Kidney (tissue), 14 donors: Measurements from ENCODE around the gene IFNK. TPM values are rescaled to one million over a fixed set of nuclear protein-coding genes. Genes with fewer than 3 reads are reported as not detected.

ENCODE experiments used
- DNase-seq, 5 donors: peaks; one replicate each; pipeline ENCODE4 v3.0.0-alpha.2; 2013 to 2020
- FAIRE-seq: peaks from 2 replicates; lab custom pipeline; 2012; peaks lifted over from hg19 to GRCh38; lab: Jason Lieb, UNC
- H3K27ac ChIP-seq, 2 donors: one replicate each; pipeline ENCODE4 v1.7.0; 2013; ENCODE audit warnings: low read depth in 2 of 2, low read length in 2 of 2, inconsistent platforms in 1 of 2
- H3K27me3 ChIP-seq: one replicate; pipeline ENCODE4 v1.7.1; 2013; ENCODE audit warnings: low read length, inconsistent platforms; ENCODE audit not compliant: control insufficient read depth, insufficient read depth
- H3K36me3 ChIP-seq, 3 donors: one replicate each; pipeline versions ENCODE4 v1.7.0 to v1.7.1; 2013; ENCODE audit warnings: low read length in 3 of 3, control low read depth in 1 of 3, inconsistent platforms in 1 of 3; ENCODE audit not compliant: insufficient read depth in 3 of 3, control insufficient read depth in 2 of 3
- H3K4me1 ChIP-seq, 3 donors: one replicate each; pipeline versions ENCODE4 v1.7.0 to v1.7.1; 2013; ENCODE audit warnings: low read length in 3 of 3, inconsistent platforms in 1 of 3, low read depth in 1 of 3; ENCODE audit not compliant: control insufficient read depth in 2 of 3, insufficient read depth in 2 of 3
- H3K4me3 ChIP-seq, 3 donors: one replicate each; pipeline versions ENCODE4 v1.7.0 to v1.8.1; 2013; ENCODE audit warnings: low read length in 3 of 3, control low read depth in 1 of 3, inconsistent platforms in 1 of 3
- H3K9ac ChIP-seq, 3 donors: one replicate each; pipeline versions ENCODE4 v1.7.0 to v1.7.1; 2013; ENCODE audit warnings: low read length in 3 of 3, control low read depth in 1 of 3, inconsistent platforms in 1 of 3
- H3K9me3 ChIP-seq, 3 donors: one replicate each; pipeline versions ENCODE4 v1.7.0 to v1.7.1; 2013; ENCODE audit warnings: low read length in 3 of 3, control low read depth in 1 of 3, inconsistent platforms in 1 of 3; ENCODE audit not compliant: control insufficient read depth in 2 of 3, insufficient read depth in 1 of 3
- intact Hi-C: fragments of 100-400 bp; cut with DNase I; formaldehyde crosslinking; loops from one replicate; pipeline ENCODE4 v1.11.1; 2022
- polyA plus RNA-seq: library from polyadenylated mRNA; stranded (reverse); fragments of 350-450 nt; fragmentation: Illumina TruSeq; extraction: RNeasy Lipid Tissue Mini Kit (QIAGEN cat#74804); gene quantifications from one replicate; pipeline ENCODE4 v1.2.3, GENCODE V29; 2014; ENCODE audit warnings: low read depth, low replicate concordance; ENCODE audit not compliant: insufficient read depth
- total RNA-seq: library from RNA; stranded (reverse); fragmentation: NEBNext Ultra II Directional; extraction: Animal tissue kit (Norgen Biotek cat#: 25700); gene quantifications from one replicate; pipeline ENCODE4 v1.2.1, GENCODE V29; 2021
- TF ChIP-seq, protein P1 (sequence below): IDR thresholded peaks from 3 replicates; pipeline ENCODE4 v1.5.1; 2012; ENCODE audit warnings: mild to moderate bottlenecking, moderate library complexity, borderline replicate concordance; ENCODE audit not compliant: insufficient read depth; ENCODE audit errors: extremely low read depth
- donor health status: control.
- donor health status: control.
- donor health status: control.
- donor health status: control.
- donor health status: control.
- donor health status: DM: yes; HTN: yes; CAD: no.
- donor health status: Normal renal cell carcinoma (clear cell type).

The IFNK gene
- total and polyA plus RNA-seq, 2 donors from 2014 or later: not detected

DNA sequence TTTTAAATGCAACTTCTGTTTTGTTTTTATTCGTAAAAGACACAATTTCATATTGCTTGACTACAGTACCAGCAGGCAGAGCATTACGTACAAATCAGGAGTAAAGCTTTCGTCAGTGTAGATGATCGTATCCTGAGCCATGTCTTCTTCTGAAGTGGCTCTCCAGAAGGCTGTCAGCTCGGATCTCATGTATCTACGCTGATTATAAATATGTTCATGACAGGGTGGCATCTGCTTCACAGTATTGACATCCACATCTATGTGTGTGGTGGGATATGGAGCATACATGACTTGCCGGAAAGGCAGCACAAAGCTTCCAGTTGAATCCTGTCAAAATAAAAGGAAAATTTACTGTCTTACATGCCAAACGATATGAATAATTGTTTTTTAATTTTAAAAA, 32.4 kb downstream of the IFNK start:
- no peak for DNase-seq
- no peaks in the 10 kb centered on the region for H3K27me3 ChIP-seq
- no peaks in the 10 kb centered on the region for H3K4me1 ChIP-seq
- no peaks in the 10 kb centered on the region for H3K9me3 ChIP-seq
- H3K36me3 ChIP-seq: peaks cover 5 to 17% (median 9%) of the 10 kb centered on the region in 3 donors
- no peak overlapping the region for H3K4me3 ChIP-seq
- TF ChIP-seq, protein P1, sequence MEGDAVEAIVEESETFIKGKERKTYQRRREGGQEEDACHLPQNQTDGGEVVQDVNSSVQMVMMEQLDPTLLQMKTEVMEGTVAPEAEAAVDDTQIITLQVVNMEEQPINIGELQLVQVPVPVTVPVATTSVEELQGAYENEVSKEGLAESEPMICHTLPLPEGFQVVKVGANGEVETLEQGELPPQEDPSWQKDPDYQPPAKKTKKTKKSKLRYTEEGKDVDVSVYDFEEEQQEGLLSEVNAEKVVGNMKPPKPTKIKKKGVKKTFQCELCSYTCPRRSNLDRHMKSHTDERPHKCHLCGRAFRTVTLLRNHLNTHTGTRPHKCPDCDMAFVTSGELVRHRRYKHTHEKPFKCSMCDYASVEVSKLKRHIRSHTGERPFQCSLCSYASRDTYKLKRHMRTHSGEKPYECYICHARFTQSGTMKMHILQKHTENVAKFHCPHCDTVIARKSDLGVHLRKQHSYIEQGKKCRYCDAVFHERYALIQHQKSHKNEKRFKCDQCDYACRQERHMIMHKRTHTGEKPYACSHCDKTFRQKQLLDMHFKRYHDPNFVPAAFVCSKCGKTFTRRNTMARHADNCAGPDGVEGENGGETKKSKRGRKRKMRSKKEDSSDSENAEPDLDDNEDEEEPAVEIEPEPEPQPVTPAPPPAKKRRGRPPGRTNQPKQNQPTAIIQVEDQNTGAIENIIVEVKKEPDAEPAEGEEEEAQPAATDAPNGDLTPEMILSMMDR: no peak
- H3K9ac ChIP-seq: no peak overlapping the region
- intact Hi-C loops: no loop called here
- H3K27ac ChIP-seq: no peak overlapping the region
- FAIRE-seq: no peak

DNA sequence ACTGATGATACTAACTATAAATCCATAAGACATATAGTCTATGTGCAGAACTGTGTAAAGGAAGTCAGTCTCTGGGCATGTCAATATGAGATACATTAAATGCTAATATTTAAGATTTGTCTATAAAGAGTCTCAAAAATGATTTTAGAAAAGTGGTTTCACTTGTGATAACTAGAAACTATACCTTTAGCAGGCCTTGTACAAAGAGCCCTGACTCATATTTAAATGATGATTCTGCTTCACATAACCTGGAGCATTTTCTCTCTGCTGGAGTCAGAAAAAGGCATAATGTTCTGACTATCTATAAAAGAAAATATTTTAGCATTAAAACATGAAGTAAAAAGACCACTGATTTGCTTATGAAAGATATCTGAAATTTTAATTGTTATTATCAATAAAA, 34.2 kb downstream of the IFNK start:
- no peaks in the 10 kb centered on the region for H3K9me3 ChIP-seq
- intact Hi-C loops: no loop called here
- H3K4me1 ChIP-seq: no peaks in the 10 kb centered on the region
- H3K27ac ChIP-seq: no peak overlapping the region
- no peak overlapping the region for H3K9ac ChIP-seq
- no peak for FAIRE-seq
- no peaks in the 10 kb centered on the region for H3K27me3 ChIP-seq
- no peak for DNase-seq
- H3K4me3 ChIP-seq: no peak overlapping the region
- H3K36me3 ChIP-seq: peaks cover 5 to 17% (median 8%) of the 10 kb centered on the region in 3 donors
- TF ChIP-seq, protein P1: no peak

DNA sequence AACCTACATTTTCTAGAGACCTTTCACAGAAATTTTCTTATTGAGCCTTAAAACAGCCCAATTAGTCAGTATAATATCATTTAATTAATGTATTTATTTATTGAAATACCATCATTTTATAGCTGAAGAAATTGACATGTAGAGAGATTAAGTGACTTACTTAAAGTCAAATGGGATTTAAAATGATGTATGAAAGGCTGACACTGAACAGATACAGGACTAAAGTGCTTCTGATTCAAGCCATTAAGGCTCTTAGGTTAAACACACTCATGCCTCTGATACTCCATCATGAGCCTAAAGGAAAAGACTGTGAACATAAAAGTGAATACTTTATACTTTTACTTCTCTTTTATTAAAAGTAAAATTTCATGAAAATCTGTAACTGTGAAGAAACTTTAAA, 36.4 kb downstream of the IFNK start:
- no peaks in the 10 kb centered on the region for H3K27me3 ChIP-seq
- intact Hi-C loops: no loop called here
- H3K36me3 ChIP-seq: peaks cover 5 to 10% (median 8%) of the 10 kb centered on the region in 3 donors
- no peak for FAIRE-seq
- H3K27ac ChIP-seq: no peak overlapping the region
- TF ChIP-seq, protein P1: no peak
- H3K4me1 ChIP-seq: no peaks in the 10 kb centered on the region
- H3K9ac ChIP-seq: no peak overlapping the region
- no peaks in the 10 kb centered on the region for H3K9me3 ChIP-seq
- H3K4me3 ChIP-seq: no peak overlapping the region
- no peak for DNase-seq

DNA sequence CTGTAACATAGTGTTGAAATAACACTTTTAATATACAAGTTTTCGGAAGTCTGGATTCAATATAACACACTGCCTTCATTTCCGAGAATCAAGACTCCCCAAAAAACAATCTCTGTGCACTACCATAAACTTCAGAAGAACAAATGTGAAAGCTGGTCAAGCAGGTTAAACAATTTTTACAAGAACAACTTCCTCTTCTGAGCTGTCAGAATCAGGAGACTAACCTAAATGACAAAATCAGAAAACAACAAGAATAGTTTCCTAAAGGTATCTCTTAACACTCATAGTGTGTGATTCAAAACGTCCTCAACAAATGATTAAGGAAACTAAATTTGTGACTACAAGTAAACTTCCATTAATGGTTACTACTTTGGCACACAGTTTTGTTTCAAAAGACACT, 37.6 kb downstream of the IFNK start:
- Histone ChIP-seq H3K27me3 (no peaks in the 10 kb centered on the region), H3K9me3 (no peaks in the 10 kb centered on the region), H3K27ac (no peak overlapping the region), H3K36me3 (peaks cover 4 to 5% (median 5%) of the 10 kb centered on the region in 3 donors), H3K4me3 (no peak overlapping the region), H3K4me1 (no peaks in the 10 kb centered on the region), H3K9ac (no peak overlapping the region)
- intact Hi-C loops: no loop called here
- DNase-seq (no peak), FAIRE-seq (no peak)
- TF ChIP-seq, protein P1: no peak
